Renal pelvis (tissue), 4 donors: ENCODE data around the gene NOC4L. TPM values are rescaled to one million over a fixed set of nuclear protein-coding genes. Genes with fewer than 3 reads are reported as not detected.

Source experiments
- DNase-seq: peaks from one replicate; pipeline ENCODE4 v3.0.0-alpha.2; 2013
- polyA plus RNA-seq, 3 donors: library from polyadenylated mRNA; unstranded; fragments of 120-200 nt; gene quantifications; one replicate each; pipeline ENCODE4 v1.2.1, GENCODE V29; 2013; ENCODE audit not compliant: insufficient read length in 3 of 3

NOC4L gene
- polyA plus RNA-seq, 3 donors = 16.1 to 22.8 (median 21.0) TPM

- no peak for DNase-seq
Measured at GRCh38 chr12:132166801-132167591, 22.7 kb downstream of the NOC4L start.

GRCh38 chr12:132167611-132168310 lies 23.5 kb downstream of the NOC4L start:
- no peak for DNase-seq

GRCh38 chr12:132168311-132169031 lies 24.2 kb downstream of the NOC4L start:
- DNase-seq = no peak

GRCh38 chr12:132169376-132169775 lies 25.1 kb downstream of the NOC4L start:
- DNase-seq = no peak

GRCh38 chr12:132170094-132170636 lies 25.9 kb downstream of the NOC4L start:
- DNase-seq = peak; percentile 59

- no peak for DNase-seq
Measured at GRCh38 chr12:132170637-132171292, 26.5 kb downstream of the NOC4L start.

- no peak for DNase-seq
Measured at GRCh38 chr12:132171293-132171967, 27.2 kb downstream of the NOC4L start.

- DNase-seq = no peak
Measured at GRCh38 chr12:132171968-132172521, 27.8 kb downstream of the NOC4L start.

- no peak for DNase-seq
Measured at GRCh38 chr12:132172619-132173018, 28.4 kb downstream of the NOC4L start.

GRCh38 chr12:132173135-132174014 lies 29.1 kb downstream of the NOC4L start:
- no peak for DNase-seq

GRCh38 chr12:132174015-132174838 lies 30.0 kb downstream of the NOC4L start:
- DNase-seq = no peak

GRCh38 chr12:132174839-132175490 lies 30.7 kb downstream of the NOC4L start:
- no peak for DNase-seq

- no peak for DNase-seq
Measured at GRCh38 chr12:132175496-132176384, 31.5 kb downstream of the NOC4L start.

GRCh38 chr12:132176385-132176919 lies 32.2 kb downstream of the NOC4L start:
- DNase-seq = no peak

GRCh38 chr12:132176920-132177551 lies 32.8 kb downstream of the NOC4L start:
- DNase-seq = peak; percentile 47

- DNase-seq = peak; percentile 48
Measured at GRCh38 chr12:132178316-132178715, 34.1 kb downstream of the NOC4L start.
